CD14-positive monocyte (primary cell): ENCODE measurements around the gene SERP2. TPM values are rescaled to one million over a fixed set of nuclear protein-coding genes. Genes with fewer than 3 reads are reported as not detected.
A peak's percentile ranks its signal among the peaks of the same experiment; 100 is the strongest.

Experiments used
- DNase-seq, 3 donors: peaks; one replicate each; pipeline ENCODE4 v3.0.0-alpha.2; 2011 to 2022
- H2AFZ ChIP-seq: 2 replicates; pipeline ENCODE4 v1.6.0; 2012; ENCODE audit warnings: mild to moderate bottlenecking, low read depth, low read length, inconsistent platforms; ENCODE audit not compliant: insufficient read depth, poor library complexity, severe bottlenecking
- H3K27ac ChIP-seq, 2 donors: 1 replicate in 1 of 2; 2 replicates in 1 of 2; pipeline ENCODE4 v1.5.1; 2012 to 2013; ENCODE audit warnings: low read length in 2 of 2, control low read depth in 1 of 2, inconsistent platforms in 1 of 2, low read depth in 1 of 2, mild to moderate bottlenecking in 1 of 2
- H3K27me3 ChIP-seq, 2 donors: one replicate each; pipeline versions ENCODE4 v1.6.0 to v1.6.1; 2011 to 2013; ENCODE audit warnings: low read length in 2 of 2; ENCODE audit not compliant: control insufficient read depth in 2 of 2, insufficient read depth in 2 of 2
- H3K36me3 ChIP-seq, 2 donors: replicated peaks in 1 of 2; 1 replicate in 1 of 2; 2 replicates in 1 of 2; pipeline versions ENCODE4 v1.5.1 to v1.6.1; 2012 to 2013; ENCODE audit warnings: low read length in 2 of 2, control low read depth in 1 of 2, inconsistent platforms in 1 of 2, mild to moderate bottlenecking in 1 of 2; ENCODE audit not compliant: insufficient read depth in 2 of 2, control insufficient read depth in 1 of 2
- H3K4me1 ChIP-seq, 2 donors: 1 replicate in 1 of 2; 2 replicates in 1 of 2; pipeline versions ENCODE4 v1.5.1 to v1.6.1; 2012 to 2013; ENCODE audit warnings: low read length in 2 of 2, control low read depth in 1 of 2, inconsistent platforms in 1 of 2, mild to moderate bottlenecking in 1 of 2, moderate library complexity in 1 of 2; ENCODE audit not compliant: insufficient read depth in 2 of 2, control insufficient read depth in 1 of 2
- H3K4me2 ChIP-seq: replicated peaks from 2 replicates; pipeline ENCODE3; 2012; ENCODE audit warnings: low read length, moderate library complexity, mild to moderate bottlenecking; ENCODE audit not compliant: poor library complexity, severe bottlenecking; ENCODE audit errors: extremely low read depth
- H3K4me3 ChIP-seq, 3 experiments: fragments of 200-600 bp in 1 of 3; sonication (generic) in 1 of 3; replicated peaks in 1 of 3; 1 replicate in 2 of 3; 2 replicates in 1 of 3; pipeline ENCODE4 v1.5.1; 2011 to 2013; ENCODE audit warnings: low read length in 3 of 3, mild to moderate bottlenecking in 3 of 3, control low read depth in 2 of 3, low read depth in 2 of 3, inconsistent platforms in 1 of 3, moderate library complexity in 1 of 3
- H3K79me2 ChIP-seq: 2 replicates; pipeline ENCODE4 v1.6.0; 2012; ENCODE audit warnings: mild to moderate bottlenecking, control low read depth, inconsistent platforms, low read length, moderate library complexity; ENCODE audit not compliant: insufficient read depth
- H3K9ac ChIP-seq: 2 replicates; pipeline ENCODE4 v1.6.0; 2017; ENCODE audit warnings: low read length, mild to moderate bottlenecking; ENCODE audit not compliant: insufficient read depth, poor library complexity, severe bottlenecking
- H3K9me3 ChIP-seq, 2 donors: replicated peaks in 1 of 2; 1 replicate in 1 of 2; 2 replicates in 1 of 2; pipeline versions ENCODE4 v1.5.1 to v1.6.1; 2012 to 2013; ENCODE audit warnings: low read length in 2 of 2, control low read depth in 1 of 2; ENCODE audit not compliant: control insufficient read depth in 1 of 2, insufficient read depth in 1 of 2
- H4K20me1 ChIP-seq: 2 replicates; pipeline ENCODE4 v1.6.0; 2012; ENCODE audit warnings: mild to moderate bottlenecking, low read length, control low read depth, moderate library complexity; ENCODE audit not compliant: insufficient read depth
- H3K27ac Mint-ChIP-seq, 7 donors: one replicate each; pipeline ENCODE4 v1.8.0; 2020; ENCODE audit warnings: mild to moderate bottlenecking in 7 of 7, mixed read lengths in 7 of 7, moderate library complexity in 6 of 7, inconsistent platforms in 2 of 7
- H3K27me3 Mint-ChIP-seq, 3 donors: one replicate each; pipeline ENCODE4 v1.8.0; 2021 to 2022; ENCODE audit warnings: low read depth in 3 of 3, mild to moderate bottlenecking in 3 of 3, mixed read lengths in 3 of 3, moderate library complexity in 3 of 3, inconsistent platforms in 1 of 3
- H3K36me3 Mint-ChIP-seq, 2 donors: one replicate each; pipeline ENCODE4 v1.8.0; 2020; ENCODE audit warnings: mixed read lengths in 2 of 2, inconsistent platforms in 1 of 2, mild to moderate bottlenecking in 1 of 2
- H3K4me1 Mint-ChIP-seq: one replicate; pipeline ENCODE4 v1.8.0; 2020; ENCODE audit warnings: mild to moderate bottlenecking, mixed read lengths
- H3K4me3 Mint-ChIP-seq, 2 donors: one replicate each; pipeline ENCODE4 v1.8.0; 2020; ENCODE audit warnings: mild to moderate bottlenecking in 2 of 2, mixed read lengths in 2 of 2, moderate library complexity in 1 of 2
- H3K9me3 Mint-ChIP-seq, 7 donors: one replicate each; pipeline ENCODE4 v1.8.0; 2020 to 2022; ENCODE audit warnings: mixed read lengths in 7 of 7, mild to moderate bottlenecking in 6 of 7, moderate library complexity in 6 of 7, inconsistent platforms in 2 of 7
- CTCF ChIP-seq: fragments of 200-600 bp; IDR thresholded peaks from one replicate; pipeline ENCODE4 v1.8.0; 2022; ENCODE audit warnings: antibody characterized with exemption, mild to moderate bottlenecking
- WGBS: methylation state at CpG from one replicate; pipeline ENCODE4 v1.1.5; 2013; ENCODE audit warnings: missing lambda C conversion rate; ENCODE audit not compliant: insufficient coverage; 5-methylcytosine and 5-hydroxymethylcytosine counted together
- intact Hi-C, 2 donors: fragments of 100-400 bp; cut with micrococcal nuclease; formaldehyde crosslinking; loops; one replicate each; pipeline versions ENCODE4 v1.15.0 to v1.15.1; 2023
- polyA plus RNA-seq, 3 donors: library from polyadenylated mRNA; depleted of rRNA in 1 of 3; unstranded in 2 of 3; stranded (reverse) in 1 of 3; fragments of 300-500 nt in 2 of 3; fragments of >200 nt in 1 of 3; fragmentation: Illumina TruSeq in 2 of 3; gene quantifications; 1 replicate in 2 of 3; 2 replicates in 1 of 3; pipeline ENCODE4 v1.2.3, GENCODE V29; 2012 to 2021

SERP2 gene
- polyA plus RNA-seq, 3 donors = not detected

- no peak overlapping the region for H3K27ac Mint-ChIP-seq
- no peak for DNase-seq
- H3K79me2 ChIP-seq = no peaks in the 10 kb centered on the region
- intact Hi-C loops = loop anchor here (2.0 to 10.0 kb wide), 8 partner anchors 133 to 531 kb away; no protein-coding TSS in a partner anchor
- peaks cover 11 to 23% (median 13%) of the 10 kb centered on the region in 3 donors for H3K27me3 Mint-ChIP-seq
- no peak overlapping the region for H3K4me2 ChIP-seq
- peaks cover 26% of the 10 kb centered on the region for H3K4me1 Mint-ChIP-seq
- H3K27me3 ChIP-seq = peaks cover 8 to 23% of the 10 kb centered on the region in 2 donors
- no peak overlapping the region for H3K4me3 Mint-ChIP-seq
- H3K4me3 ChIP-seq = no peak overlapping the region
- H3K9me3 Mint-ChIP-seq = no peaks in the 10 kb centered on the region
- H3K9ac ChIP-seq = no peak overlapping the region
- no peak overlapping the region for H3K27ac ChIP-seq
- H3K36me3 Mint-ChIP-seq = peaks cover 7 to 21% of the 10 kb centered on the region in 2 donors
- no peaks in the 10 kb centered on the region for H3K36me3 ChIP-seq
- 17% methylated on average over 1 of the region's 3 CpGs for WGBS
- H3K9me3 ChIP-seq = no peaks in the 10 kb centered on the region
- H4K20me1 ChIP-seq = peaks cover 5% of the 10 kb centered on the region
- peaks cover 29 to 38% of the 10 kb centered on the region in 2 donors for H3K4me1 ChIP-seq
- peak; percentile 50 for TF ChIP-seq CTCF
- H2AFZ ChIP-seq = no peak overlapping the region
Measured at GRCh38 chr13:44438234-44438579, 64.6 kb downstream of the SERP2 start.

GRCh38 chr13:44439452-44440024 is 65.9 kb downstream of the SERP2 start:
- TF ChIP-seq CTCF = no peak
- H3K4me3 ChIP-seq = no peak overlapping the region
- Mint-ChIP-seq H3K4me3 (peak overlapping the region in 1 of 2 donors; percentile 64), H3K27ac (peak overlapping the region in 1 of 7 donors; percentile 19), H3K36me3 (peaks cover under 1 to 10% of the 10 kb centered on the region in 2 donors), H3K4me1 (peaks cover 26% of the 10 kb centered on the region), H3K27me3 (peaks cover 11 to 23% (median 13%) of the 10 kb centered on the region in 3 donors), H3K9me3 (no peaks in the 10 kb centered on the region)
- no peak overlapping the region for H2AFZ ChIP-seq
- peaks cover 5% of the 10 kb centered on the region for H4K20me1 ChIP-seq
- no peaks in the 10 kb centered on the region for H3K9me3 ChIP-seq
- intact Hi-C loops = loop anchor here (2.0 to 10.0 kb wide), 8 partner anchors 135 to 532 kb away; no protein-coding TSS in a partner anchor
- no peaks in the 10 kb centered on the region for H3K36me3 ChIP-seq
- no peak overlapping the region for H3K9ac ChIP-seq
- H3K4me2 ChIP-seq = peak overlapping the region; percentile 13
- peak in 1 of 3 donors; percentile 25 for DNase-seq
- no peak overlapping the region for H3K27ac ChIP-seq
- 13% methylated on average over 3 of the region's 4 CpGs for WGBS
- peaks cover 29 to 38% of the 10 kb centered on the region in 2 donors for H3K4me1 ChIP-seq
- peaks cover 8 to 23% of the 10 kb centered on the region in 2 donors for H3K27me3 ChIP-seq
- no peaks in the 10 kb centered on the region for H3K79me2 ChIP-seq
